ENCODE results near the gene HDAC4.
"Not testable (repeated sequence)": the region's sequence is repeated elsewhere in the genome, so short reads cannot be mapped to it uniquely, and the experiment has no call there.

The HDAC4 gene

DNA sequence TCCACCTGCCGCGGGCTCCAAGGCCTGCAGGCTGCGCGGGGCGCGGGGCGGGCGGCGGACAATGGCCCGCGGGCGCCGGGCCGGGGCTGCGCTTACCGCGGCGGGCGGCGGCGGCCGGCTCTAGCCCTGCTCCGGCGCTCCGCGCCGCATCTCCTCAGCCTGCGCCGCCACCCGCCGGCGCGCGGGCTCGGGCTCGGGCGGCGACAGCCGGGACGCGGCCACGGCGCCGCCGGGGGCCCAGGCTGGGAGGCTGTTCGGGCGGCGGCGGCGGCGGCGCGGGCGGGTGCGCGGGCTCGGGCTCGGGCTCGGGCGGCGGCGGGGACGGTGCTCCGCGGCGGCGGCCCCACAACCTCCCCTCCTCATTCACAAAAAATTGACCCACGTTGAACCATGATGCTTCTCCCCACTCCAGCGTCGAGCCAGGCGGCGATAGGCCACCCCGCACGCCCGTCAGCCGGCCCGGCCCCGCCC, at the start of gene HDAC4:
TSS of gene HDAC4 (minus strand) at position 425 of the 471 bp plus-strand sequence. CDS start 48,321 bp downstream, outside the sequence.
- Histone ChIP-seq H3K9me3 (ENCODE audit: low read length) (no peaks in the 10 kb centered on the region), H3K4me1 (ENCODE audit: insufficient read depth, low read length) (peaks cover 41% of the 10 kb centered on the region), H3K4me3 (ENCODE audit: low read depth in 1 of 2, low read length in 2 of 2) (peak within 1 kb of the TSS; percentile 70 to 79), H3K27ac (ENCODE audit: low read depth, low read length) (peak within 1 kb of the TSS; percentile 100), H3K9ac (ENCODE audit: low read length) (peak within 1 kb of the TSS; percentile 77), H3K27me3 (ENCODE audit: control insufficient read depth in 1 of 2, insufficient read depth in 2 of 2, low read length in 2 of 2) (no peaks in the 10 kb centered on the region), H3K36me3 (ENCODE audit: insufficient read depth, low read length) (no peaks in the 10 kb centered on the region)

DNA sequence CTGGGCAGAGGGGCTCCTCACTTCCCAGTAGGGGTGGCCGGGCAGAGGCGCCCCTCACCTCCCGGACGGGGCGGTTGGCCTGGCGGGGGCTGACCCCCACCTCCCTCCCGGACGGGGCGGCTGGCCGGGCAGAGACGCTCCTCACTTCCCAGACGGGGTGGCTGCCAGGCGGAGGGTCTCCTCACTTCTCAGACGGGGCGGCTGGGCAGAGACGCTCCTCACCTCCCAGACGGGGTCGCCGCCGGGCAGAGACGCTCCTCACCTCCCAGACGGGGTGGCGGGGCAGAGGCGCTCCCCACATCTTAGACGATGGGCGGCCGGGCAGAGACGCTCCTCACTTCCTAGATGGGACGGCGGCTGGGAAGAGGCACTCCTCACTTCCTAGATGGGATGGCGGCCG, 48.6 kb upstream of the HDAC4 start:
- peaks cover 16% of the 10 kb centered on the region for H3K4me1 ChIP-seq (ENCODE audit: insufficient read depth, low read length)

DNA sequence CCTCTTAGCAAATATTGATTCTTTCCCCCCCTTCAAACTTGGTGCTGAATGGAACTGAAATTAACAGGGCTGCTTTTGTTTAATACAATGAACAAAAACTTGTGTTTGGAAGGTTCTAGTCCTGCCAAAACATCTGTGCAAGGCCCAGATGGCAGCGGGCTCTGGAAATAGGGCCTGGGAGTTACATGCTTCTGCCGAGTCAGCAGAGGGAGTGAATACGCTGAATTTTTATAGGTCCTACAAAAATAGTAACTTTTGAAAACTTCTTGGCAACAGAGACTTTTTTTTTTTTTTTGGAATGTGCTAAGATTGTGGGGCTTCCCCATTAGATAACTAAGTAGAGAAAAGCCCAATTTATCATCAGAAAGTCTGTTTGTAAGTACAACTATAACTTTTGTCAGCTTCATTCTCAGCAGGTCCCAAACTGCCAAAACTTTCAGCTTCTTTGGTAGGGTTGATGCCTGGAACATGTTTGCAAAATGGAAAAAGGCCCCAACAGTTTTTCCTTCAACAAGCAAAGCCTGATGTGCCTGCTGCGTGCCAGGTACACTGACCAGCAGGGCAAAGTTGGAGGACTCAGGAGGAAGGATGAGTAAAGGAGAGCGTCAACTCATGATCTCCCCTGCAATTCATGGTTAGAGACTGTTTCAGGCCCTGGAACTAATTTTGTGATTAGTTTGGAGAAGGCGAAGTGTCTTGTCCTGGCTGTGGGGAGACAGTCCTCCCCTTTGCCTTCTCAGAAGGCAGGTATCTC, 45.1 kb upstream of the HDAC4 start:
- H3K4me1 ChIP-seq (ENCODE audit: insufficient read depth, low read length): peaks cover 19% of the 10 kb centered on the region
- no peaks in the 10 kb centered on the region for H3K9me3 ChIP-seq (ENCODE audit: low read length)
- H3K36me3 ChIP-seq (ENCODE audit: insufficient read depth, low read length): no peaks in the 10 kb centered on the region
- H3K27me3 ChIP-seq (ENCODE audit: control insufficient read depth in 1 of 2, insufficient read depth in 2 of 2, low read length in 2 of 2): no peaks in the 10 kb centered on the region
- H3K9ac ChIP-seq (ENCODE audit: low read length): no peak overlapping the region
- H3K27ac ChIP-seq (ENCODE audit: low read depth, low read length): no peak overlapping the region
- H3K4me3 ChIP-seq (ENCODE audit: low read depth in 1 of 2, low read length in 2 of 2): no peak overlapping the region

More for the DNA sequence above, 48.6 kb upstream of the HDAC4 start:
- H3K27ac ChIP-seq (ENCODE audit: low read depth, low read length); H3K9me3 ChIP-seq (ENCODE audit: low read length); H3K9ac ChIP-seq (ENCODE audit: low read length); H3K36me3 ChIP-seq (ENCODE audit: insufficient read depth, low read length); H3K27me3 ChIP-seq (ENCODE audit: control insufficient read depth in 1 of 2, insufficient read depth in 2 of 2, low read length in 2 of 2); H3K4me3 ChIP-seq (ENCODE audit: low read depth in 1 of 2, low read length in 2 of 2): not testable (repeated sequence)

DNA sequence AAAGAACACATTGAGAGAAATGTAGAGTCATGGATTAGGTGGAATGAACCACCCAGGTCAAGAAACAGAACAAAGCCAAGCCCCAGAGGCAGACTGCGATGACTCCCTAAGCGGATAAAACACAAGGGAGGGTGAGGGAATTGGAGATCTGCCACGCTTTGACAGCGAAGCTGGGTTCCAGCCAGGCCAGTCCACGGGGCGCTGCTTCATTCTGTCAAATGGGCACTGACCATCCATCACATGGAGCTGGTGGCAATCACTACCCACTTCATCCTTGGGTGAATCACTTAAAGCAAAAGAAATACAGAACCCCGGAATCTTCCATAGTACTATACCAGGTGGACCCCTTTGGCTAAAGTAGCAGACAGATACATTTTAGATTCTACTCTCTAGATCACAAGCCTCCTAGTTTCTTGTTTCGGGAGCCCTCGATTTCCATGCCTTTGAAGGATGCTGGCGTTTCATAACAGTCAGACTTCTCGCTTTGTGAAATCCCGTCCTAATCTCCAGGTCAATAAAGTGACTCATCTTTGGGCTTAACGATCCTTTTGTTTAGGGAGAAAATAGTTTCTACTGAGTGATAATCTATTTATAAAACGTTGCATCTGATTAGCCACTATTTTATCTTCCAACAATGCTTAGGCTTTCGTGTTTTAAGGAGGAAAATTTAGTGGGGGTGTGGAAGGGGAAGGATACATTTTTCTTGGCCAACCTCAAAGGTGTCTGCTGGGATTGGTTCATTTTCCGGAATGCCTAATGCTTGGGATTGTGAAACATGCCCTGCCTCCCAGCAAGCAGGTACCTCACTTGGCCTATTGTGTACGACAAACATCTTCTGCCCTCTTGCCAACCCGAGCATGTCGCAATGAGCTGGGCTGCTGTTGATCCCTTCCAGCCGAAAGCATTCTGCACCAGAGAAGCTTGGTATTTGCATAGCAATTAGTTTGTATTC, 44.1 kb upstream of the HDAC4 start:
- Histone ChIP-seq H3K36me3 (ENCODE audit: insufficient read depth, low read length) (no peaks in the 10 kb centered on the region), H3K9ac (ENCODE audit: low read length) (no peak overlapping the region), H3K4me3 (ENCODE audit: low read depth in 1 of 2, low read length in 2 of 2) (no peak overlapping the region), H3K9me3 (ENCODE audit: low read length) (no peaks in the 10 kb centered on the region), H3K27ac (ENCODE audit: low read depth, low read length) (no peak overlapping the region), H3K4me1 (ENCODE audit: insufficient read depth, low read length) (peaks cover 29% of the 10 kb centered on the region), H3K27me3 (ENCODE audit: control insufficient read depth in 1 of 2, insufficient read depth in 2 of 2, low read length in 2 of 2) (no peaks in the 10 kb centered on the region)

DNA sequence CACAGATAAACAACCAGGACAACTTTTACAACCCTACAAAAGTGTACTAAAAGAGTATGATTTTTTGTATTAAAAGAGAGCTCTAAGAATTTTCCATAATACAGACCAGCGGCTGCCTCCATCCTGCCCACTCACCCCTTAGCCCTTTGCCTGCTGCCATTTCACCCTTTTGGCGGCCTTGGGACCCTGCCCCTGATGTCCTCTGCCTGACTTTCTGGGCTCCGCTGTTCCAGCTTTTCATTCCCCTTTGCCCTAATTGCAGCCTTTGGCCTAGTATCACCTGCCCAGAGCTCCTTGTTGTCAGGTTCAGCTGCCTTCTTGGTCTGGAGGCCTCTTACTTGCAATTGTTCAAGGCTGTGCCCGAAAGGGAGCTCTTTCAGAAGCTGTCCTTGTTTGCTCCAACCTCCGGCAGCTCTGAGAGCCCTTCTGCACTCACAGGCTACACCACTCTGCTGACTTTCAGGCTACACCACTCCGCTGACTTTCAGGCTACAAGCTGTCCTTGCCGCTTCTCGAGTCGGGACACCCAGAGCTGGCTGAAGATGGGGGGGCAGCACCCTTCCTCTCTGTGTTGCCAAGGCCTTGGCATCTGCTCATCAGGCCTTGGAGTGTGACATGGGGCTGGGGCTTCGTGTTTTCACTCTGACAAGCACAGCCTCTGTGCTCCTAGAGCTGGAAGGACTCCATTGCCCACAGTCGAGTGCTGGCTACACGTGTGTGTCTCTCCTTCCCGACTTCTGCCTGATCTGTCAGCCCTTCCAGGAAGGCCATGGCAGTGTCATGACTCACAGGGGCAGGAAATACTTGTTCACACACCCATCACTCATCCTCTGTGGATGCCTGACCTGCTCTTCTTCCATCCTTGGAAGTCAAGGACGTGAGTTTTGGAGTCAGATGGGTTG, 43.1 kb upstream of the HDAC4 start:
- no peaks in the 10 kb centered on the region for H3K27me3 ChIP-seq (ENCODE audit: control insufficient read depth in 1 of 2, insufficient read depth in 2 of 2, low read length in 2 of 2)
- H3K27ac ChIP-seq (ENCODE audit: low read depth, low read length): no peak overlapping the region
- no peak overlapping the region for H3K9ac ChIP-seq (ENCODE audit: low read length)
- peaks cover 29% of the 10 kb centered on the region for H3K4me1 ChIP-seq (ENCODE audit: insufficient read depth, low read length)
- H3K36me3 ChIP-seq (ENCODE audit: insufficient read depth, low read length): no peaks in the 10 kb centered on the region
- H3K4me3 ChIP-seq (ENCODE audit: low read depth in 1 of 2, low read length in 2 of 2): no peak overlapping the region
- H3K9me3 ChIP-seq (ENCODE audit: low read length): no peaks in the 10 kb centered on the region

DNA sequence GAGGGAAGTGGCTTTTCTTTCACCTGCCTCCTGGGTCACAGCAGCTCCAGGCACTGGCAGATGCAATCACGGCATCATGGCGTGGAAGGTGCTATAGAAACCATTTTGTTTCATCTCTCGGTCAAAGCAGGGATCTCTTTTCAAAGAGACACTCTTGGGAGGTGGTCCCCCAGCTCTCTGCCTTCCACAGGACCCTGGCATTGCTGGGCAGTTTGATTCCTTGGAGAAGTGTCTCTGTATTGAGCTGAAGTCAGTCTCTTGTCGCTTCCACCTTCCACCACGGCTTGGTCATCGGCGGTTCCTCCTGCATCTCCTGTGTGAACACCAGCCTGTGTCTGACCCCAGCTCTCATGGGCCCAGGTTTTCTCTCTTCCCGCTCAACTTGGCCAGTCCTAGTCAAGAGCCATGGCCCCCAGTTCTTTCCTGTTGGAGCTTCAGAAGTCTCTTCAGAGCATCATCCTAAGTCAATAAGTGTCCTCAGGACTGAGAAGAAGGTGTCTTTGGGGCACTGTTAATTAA, 42.3 kb upstream of the HDAC4 start:
- peaks cover 29% of the 10 kb centered on the region for H3K4me1 ChIP-seq (ENCODE audit: insufficient read depth, low read length)
- no peak overlapping the region for H3K27ac ChIP-seq (ENCODE audit: low read depth, low read length)
- no peaks in the 10 kb centered on the region for H3K9me3 ChIP-seq (ENCODE audit: low read length)
- H3K36me3 ChIP-seq (ENCODE audit: insufficient read depth, low read length): no peaks in the 10 kb centered on the region
- H3K9ac ChIP-seq (ENCODE audit: low read length): no peak overlapping the region
- no peak overlapping the region for H3K4me3 ChIP-seq (ENCODE audit: low read depth in 1 of 2, low read length in 2 of 2)
- H3K27me3 ChIP-seq (ENCODE audit: control insufficient read depth in 1 of 2, insufficient read depth in 2 of 2, low read length in 2 of 2): no peaks in the 10 kb centered on the region

DNA sequence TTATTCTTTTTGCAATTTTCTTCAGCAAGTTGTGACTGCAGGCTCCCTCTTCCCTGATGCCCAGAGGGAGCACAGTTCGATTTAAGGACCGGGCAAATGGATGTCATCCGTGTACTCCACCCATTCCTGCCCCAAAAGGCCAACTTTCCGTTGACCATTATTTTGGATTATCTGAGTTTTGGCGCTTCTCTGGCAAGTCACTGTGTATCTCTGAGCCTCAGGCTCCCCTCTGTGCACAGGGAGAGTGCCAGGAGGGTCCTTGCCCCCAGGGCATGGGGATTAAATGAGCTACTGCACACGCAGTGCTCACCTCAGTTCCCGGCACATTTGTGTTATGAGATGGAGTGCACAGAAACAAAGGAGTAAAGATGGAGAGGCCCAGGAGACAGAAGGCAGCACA, 41.4 kb upstream of the HDAC4 start:
- no peak overlapping the region for H3K9ac ChIP-seq (ENCODE audit: low read length)
- H3K4me1 ChIP-seq (ENCODE audit: insufficient read depth, low read length): peaks cover 29% of the 10 kb centered on the region

DNA sequence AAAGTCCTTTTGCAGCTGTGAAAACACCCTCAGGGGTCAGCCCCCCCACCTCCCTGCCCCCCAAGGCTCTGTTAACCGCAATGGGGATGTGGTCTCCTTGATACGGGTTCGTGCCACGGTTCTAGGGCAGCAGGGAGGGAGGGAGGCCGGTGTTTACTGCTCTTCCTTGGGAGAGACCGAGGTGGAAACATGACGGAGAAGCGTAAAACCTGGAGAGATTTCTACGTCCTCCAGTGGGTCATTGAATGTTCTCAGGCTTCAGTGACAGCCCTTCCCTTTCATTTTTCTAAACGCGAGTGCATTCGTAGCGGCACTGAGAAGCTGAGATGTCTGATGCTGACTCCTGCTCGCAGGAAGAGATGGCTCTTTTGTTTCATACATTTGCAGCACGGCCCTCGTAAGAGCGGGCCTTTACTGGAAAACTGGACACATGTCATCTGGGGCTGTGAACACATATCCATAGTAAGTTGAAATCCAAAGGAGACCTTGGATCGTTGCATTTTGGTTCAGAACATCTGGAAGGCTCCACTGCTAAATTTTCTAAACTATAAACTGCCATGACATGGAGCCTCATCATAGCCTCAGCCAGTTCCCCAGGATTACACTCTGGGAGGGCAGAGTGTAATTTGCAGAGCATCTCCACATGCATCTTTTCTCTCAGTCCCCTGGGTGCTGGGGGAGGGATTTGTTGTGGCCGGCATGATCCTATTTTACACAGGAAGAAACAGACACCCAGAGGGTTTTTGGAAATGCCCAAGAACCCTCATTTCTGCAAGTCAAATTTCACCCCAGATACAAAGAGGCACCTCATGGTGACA, 40.6 kb upstream of the HDAC4 start:
- no peaks in the 10 kb centered on the region for H3K36me3 ChIP-seq (ENCODE audit: insufficient read depth, low read length)
- H3K4me1 ChIP-seq (ENCODE audit: insufficient read depth, low read length): peaks cover 26% of the 10 kb centered on the region
- no peaks in the 10 kb centered on the region for H3K27me3 ChIP-seq (ENCODE audit: control insufficient read depth in 1 of 2, insufficient read depth in 2 of 2, low read length in 2 of 2)
- no peak overlapping the region for H3K9ac ChIP-seq (ENCODE audit: low read length)
- no peak overlapping the region for H3K27ac ChIP-seq (ENCODE audit: low read depth, low read length)
- no peaks in the 10 kb centered on the region for H3K9me3 ChIP-seq (ENCODE audit: low read length)
- H3K4me3 ChIP-seq (ENCODE audit: low read depth in 1 of 2, low read length in 2 of 2): peak overlapping the region in 1 of 2 donors; percentile 37

More for the DNA sequence above, 41.4 kb upstream of the HDAC4 start:
- Histone ChIP-seq H3K9me3 (ENCODE audit: low read length) (no peaks in the 10 kb centered on the region), H3K27me3 (ENCODE audit: control insufficient read depth in 1 of 2, insufficient read depth in 2 of 2, low read length in 2 of 2) (no peaks in the 10 kb centered on the region), H3K4me3 (ENCODE audit: low read depth in 1 of 2, low read length in 2 of 2) (no peak overlapping the region), H3K36me3 (ENCODE audit: insufficient read depth, low read length) (no peaks in the 10 kb centered on the region), H3K27ac (ENCODE audit: low read depth, low read length) (no peak overlapping the region)

DNA sequence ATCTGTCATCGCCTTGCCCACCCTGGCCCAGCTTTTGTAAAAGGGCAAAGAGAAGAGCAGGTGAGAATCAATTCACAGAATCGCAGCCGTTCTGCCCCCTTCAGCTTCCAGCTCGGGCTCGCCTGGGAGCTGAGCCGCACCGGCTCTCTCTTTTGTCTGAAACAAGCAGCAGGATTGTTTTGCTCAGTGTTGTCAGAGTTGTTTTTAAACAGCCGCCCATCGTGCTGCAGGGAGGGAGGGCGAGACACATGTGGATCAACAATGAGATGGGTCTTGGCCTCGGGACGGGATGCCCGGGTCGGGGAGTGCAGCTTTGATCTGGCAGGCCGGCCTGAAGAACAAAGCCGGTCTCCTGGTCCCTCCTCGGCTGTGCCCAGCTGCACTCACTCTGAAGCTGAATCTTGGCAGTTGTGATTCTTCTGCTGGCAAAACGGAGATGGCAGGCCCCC, 39.7 kb upstream of the HDAC4 start:
- H3K4me1 ChIP-seq (ENCODE audit: insufficient read depth, low read length): peaks cover 17% of the 10 kb centered on the region
- peak overlapping the region in 1 of 2 donors; percentile 37 for H3K4me3 ChIP-seq (ENCODE audit: low read depth in 1 of 2, low read length in 2 of 2)
- H3K9me3 ChIP-seq (ENCODE audit: low read length): no peaks in the 10 kb centered on the region
- no peak overlapping the region for H3K9ac ChIP-seq (ENCODE audit: low read length)
- peak overlapping the region; percentile 5 for H3K27ac ChIP-seq (ENCODE audit: low read depth, low read length)
- no peaks in the 10 kb centered on the region for H3K36me3 ChIP-seq (ENCODE audit: insufficient read depth, low read length)
- H3K27me3 ChIP-seq (ENCODE audit: control insufficient read depth in 1 of 2, insufficient read depth in 2 of 2, low read length in 2 of 2): no peaks in the 10 kb centered on the region

DNA sequence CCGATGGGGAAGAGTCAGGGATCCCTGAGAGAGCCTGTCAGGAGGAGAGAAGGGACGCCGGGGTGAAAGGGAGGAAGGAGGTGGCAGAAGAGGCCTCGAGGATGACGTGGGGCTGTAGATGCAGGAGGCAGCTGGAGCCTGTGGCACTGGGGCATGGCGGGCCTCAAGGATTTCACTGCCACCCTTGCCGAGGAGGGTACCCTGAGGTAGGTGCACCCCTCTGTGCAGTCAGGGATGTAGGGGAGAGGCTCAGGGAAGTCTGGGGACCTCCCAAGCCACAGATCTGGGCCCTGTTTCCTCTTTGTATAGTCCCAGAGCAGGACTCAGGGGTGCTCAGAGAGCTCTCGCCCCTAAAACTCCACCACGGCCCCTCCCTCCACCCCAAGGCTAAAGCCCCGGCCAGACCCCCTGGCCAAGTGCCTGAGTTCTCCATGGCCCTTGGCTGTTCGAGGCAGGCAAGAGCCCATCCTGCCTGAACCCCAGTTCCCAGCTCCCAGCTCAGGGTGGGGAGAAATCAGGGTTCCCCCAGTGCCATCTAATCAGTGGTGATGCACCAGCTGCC, 39.0 kb upstream of the HDAC4 start:
- Histone ChIP-seq H3K27ac (ENCODE audit: low read depth, low read length) (no peak overlapping the region), H3K27me3 (ENCODE audit: control insufficient read depth in 1 of 2, insufficient read depth in 2 of 2, low read length in 2 of 2) (no peaks in the 10 kb centered on the region), H3K9me3 (ENCODE audit: low read length) (no peaks in the 10 kb centered on the region), H3K4me3 (ENCODE audit: low read depth in 1 of 2, low read length in 2 of 2) (peak overlapping the region in 1 of 2 donors; percentile 37), H3K4me1 (ENCODE audit: insufficient read depth, low read length) (peaks cover 13% of the 10 kb centered on the region), H3K9ac (ENCODE audit: low read length) (no peak overlapping the region), H3K36me3 (ENCODE audit: insufficient read depth, low read length) (no peaks in the 10 kb centered on the region)
